Tibial artery (tissue), 4 donors: Measurements from ENCODE around the gene HSP90AB1.

ENCODE experiments used
- DNase-seq, 2 donors: peaks; one replicate each; pipeline ENCODE4 v3.0.0-alpha.2; 2019
- H3K27ac ChIP-seq, 2 donors: fragments of 200-600 bp; sonication (generic) in 1 of 2; 1 replicate in 1 of 2; 2 replicates in 1 of 2; pipeline ENCODE4 v1.5.1; 2018 to 2019; ENCODE audit warnings: mild to moderate bottlenecking in 1 of 2
- H3K27me3 ChIP-seq, 2 donors: fragments of 200-600 bp; sonication (generic) in 1 of 2; one replicate each; pipeline versions ENCODE4 v1.5.1 to v1.6.0; 2016 to 2019
- H3K36me3 ChIP-seq, 3 donors: fragments of 200-600 bp; sonication (generic) in 2 of 3; one replicate each; pipeline ENCODE4 v1.5.1; 2016 to 2019; ENCODE audit warnings: mild to moderate bottlenecking in 2 of 3
- H3K4me1 ChIP-seq, 4 donors: fragments of 200-600 bp; sonication (generic) in 2 of 4; 1 replicate in 3 of 4; 2 replicates in 1 of 4; pipeline ENCODE4 v1.5.1; 2016 to 2019
- H3K4me3 ChIP-seq, 2 donors: fragments of 200-600 bp; sonication (generic) in 1 of 2; 1 replicate in 1 of 2; 2 replicates in 1 of 2; pipeline ENCODE4 v1.5.1; 2018 to 2019; ENCODE audit warnings: mild to moderate bottlenecking in 2 of 2
- H3K9me3 ChIP-seq, 3 donors: fragments of 200-600 bp; sonication (generic) in 1 of 3; one replicate each; pipeline ENCODE4 v1.5.1; 2016 to 2019
- CTCF ChIP-seq, 2 experiments: fragments of 200-600 bp in 1 of 2; fragments of 450-650 bp in 1 of 2; IDR thresholded peaks; one replicate each; pipeline ENCODE4 v1.5.1; 2017 to 2019; ENCODE audit warnings: antibody characterized with exemption in 2 of 2, mild to moderate bottlenecking in 1 of 2, moderate library complexity in 1 of 2
- intact Hi-C: fragments of 100-400 bp; cut with DNase I; formaldehyde crosslinking; loops from one replicate; pipeline ENCODE4 v1.15.0; 2023; ENCODE audit warnings: low total_unique reads

Gene HSP90AB1

GRCh38 chr6:44263354-44264100 lies 16.6 kb downstream of the HSP90AB1 start:
- peaks cover 0 to 37% (median 26%) of the 10 kb centered on the region in 4 donors for H3K4me1 ChIP-seq
- TF ChIP-seq CTCF (IDR thresholded peaks at IDR 0.05): no peak
- no peak for DNase-seq
- intact Hi-C loops: loop anchor here (10.0 kb wide), 1 partner anchor 169 kb away; no protein-coding TSS in a partner anchor
- H3K4me3 ChIP-seq: peak overlapping the region; percentile 64 to 72
- no peak overlapping the region for H3K27ac ChIP-seq
- no peaks in the 10 kb centered on the region for H3K9me3 ChIP-seq
- peaks cover 0 to 7% of the 10 kb centered on the region in 2 donors for H3K27me3 ChIP-seq
- H3K36me3 ChIP-seq: peaks cover 0 to 20% (median 5%) of the 10 kb centered on the region in 3 donors

- peaks cover 0 to 15% of the 10 kb centered on the region in 2 donors for H3K27me3 ChIP-seq
- peaks cover 0 to 37% (median 26%) of the 10 kb centered on the region in 4 donors for H3K4me1 ChIP-seq
- DNase-seq: no peak
- peaks cover 0 to 15% (median 5%) of the 10 kb centered on the region in 3 donors for H3K36me3 ChIP-seq
- TF ChIP-seq CTCF (IDR thresholded peaks at IDR 0.05): no peak
- H3K27ac ChIP-seq: peak overlapping the region; percentile 68 to 82
- intact Hi-C loops: loop anchor here (5.0 to 10.0 kb wide), 3 partner anchors 73 to 170 kb away; partner anchors contain the start of gene CDC5L
- H3K4me3 ChIP-seq: peak overlapping the region; percentile 64 to 72
- no peaks in the 10 kb centered on the region for H3K9me3 ChIP-seq
Observed at GRCh38 chr6:44264154-44265006, 17.5 kb downstream of the HSP90AB1 start.

GRCh38 chr6:44265007-44265721 lies 18.3 kb downstream of the HSP90AB1 start, which contains the start of gene NFKBIE:
Gene NFKBIE, minus strand, starts transcription at chr6:44265551. Its CDS starts 205 bp downstream, at chr6:44265346.
- intact Hi-C loops: loop anchor here (5.0 to 10.0 kb wide), 3 partner anchors 72 to 170 kb away; partner anchors contain the start of gene CDC5L
- Histone ChIP-seq H3K4me3 (peak within 1 kb of the TSS; percentile 64 to 72), H3K27ac (peak within 1 kb of the TSS; percentile 68 to 82), H3K27me3 (peaks cover 0 to 22% of the 10 kb centered on the region in 2 donors), H3K4me1 (peaks cover 0 to 40% (median 27%) of the 10 kb centered on the region in 4 donors), H3K36me3 (peaks cover 0 to 8% (median under 1%) of the 10 kb centered on the region in 3 donors), H3K9me3 (no peaks in the 10 kb centered on the region)
- peak; percentile 95 to 97 for DNase-seq
- peak in 1 of 2 experiments; percentile 3 for TF ChIP-seq CTCF (IDR thresholded peaks at IDR 0.05)

- no peak for DNase-seq
- H3K27ac ChIP-seq: peak overlapping the region; percentile 68 to 82
- H3K4me1 ChIP-seq: peaks cover 0 to 46% (median 32%) of the 10 kb centered on the region in 4 donors
- intact Hi-C loops: loop anchor here (5.0 to 10.0 kb wide), 3 partner anchors 72 to 171 kb away; partner anchors contain the start of gene CDC5L
- peaks cover 0 to 29% of the 10 kb centered on the region in 2 donors for H3K27me3 ChIP-seq
- TF ChIP-seq CTCF (IDR thresholded peaks at IDR 0.05): no peak
- H3K9me3 ChIP-seq: no peaks in the 10 kb centered on the region
- peak overlapping the region; percentile 64 to 72 for H3K4me3 ChIP-seq
- peaks cover 0 to 6% (median 0%) of the 10 kb centered on the region in 3 donors for H3K36me3 ChIP-seq
Observed at GRCh38 chr6:44265722-44266233, 18.9 kb downstream of the HSP90AB1 start.
